GM23338 (cell line): Measurements from ENCODE around the gene ARMC9. TPM values are rescaled to one million over a fixed set of nuclear protein-coding genes. Genes with fewer than 3 reads are reported as not detected.
"Not testable (repeated sequence)": the region's sequence is repeated elsewhere in the genome, so short reads cannot be mapped to it uniquely, and the experiment has no call there.

ENCODE experiments used
- ATAC-seq: fragments of 200-7000 bp; cut with Tn5 transposase; 3 replicates; pipeline ENCODE4 v1.9.1; 2020
- DNase-seq: peaks from one replicate; pipeline ENCODE4 v3.0.0-alpha.2; 2015; ENCODE audit warnings: low spot score
- H2AFZ ChIP-seq: fragments of 200-600 bp; sonication (generic); 2 replicates; pipeline ENCODE4 v1.8.0; 2016; ENCODE audit warnings: antibody characterized with exemption, mild to moderate bottlenecking, moderate library complexity
- H3F3A ChIP-seq: fragments of 200-600 bp; sonication (generic); replicated peaks from 2 replicates; pipeline ENCODE4 v1.8.0; 2017; ENCODE audit warnings: antibody characterized with exemption, mixed run types, low read depth
- H3K27ac ChIP-seq: fragments of 200-600 bp; sonication (generic); 2 replicates; pipeline ENCODE4 v1.6.1; 2016; ENCODE audit warnings: low read depth
- H3K27me3 ChIP-seq: fragments of 200-600 bp; sonication (generic); 2 replicates; pipeline ENCODE4 v1.8.0; 2016; ENCODE audit warnings: mild to moderate bottlenecking, mixed run types, moderate library complexity; ENCODE audit not compliant: insufficient read depth
- H3K36me3 ChIP-seq: fragments of 200-600 bp; sonication (generic); 2 replicates; pipeline ENCODE4 v1.8.0; 2016; ENCODE audit warnings: mild to moderate bottlenecking; ENCODE audit not compliant: insufficient read depth
- H3K4me1 ChIP-seq: fragments of 200-600 bp; sonication (generic); 2 replicates; pipeline ENCODE4 v1.8.0; 2016; ENCODE audit warnings: mild to moderate bottlenecking, moderate library complexity; ENCODE audit not compliant: insufficient read depth
- H3K4me2 ChIP-seq: fragments of 200-600 bp; sonication (generic); 2 replicates; pipeline ENCODE4 v1.7.1; 2017; ENCODE audit warnings: mixed run types
- H3K4me3 ChIP-seq: fragments of 200-600 bp; sonication (generic); 2 replicates; pipeline ENCODE4 v1.6.1; 2016; ENCODE audit warnings: mixed run types
- H3K79me2 ChIP-seq: fragments of 200-600 bp; sonication (generic); replicated peaks from 2 replicates; pipeline ENCODE4 v1.8.0; 2017; ENCODE audit warnings: mild to moderate bottlenecking; ENCODE audit not compliant: insufficient read depth
- H3K9me2 ChIP-seq: fragments of 200-600 bp; sonication (generic); 2 replicates; pipeline ENCODE4 v1.8.0; 2017; ENCODE audit not compliant: insufficient read depth
- H4K20me1 ChIP-seq: fragments of 200-600 bp; sonication (generic); replicated peaks from 2 replicates; pipeline ENCODE4 v1.8.0; 2017; ENCODE audit warnings: mild to moderate bottlenecking; ENCODE audit not compliant: insufficient read depth
- H3K27ac Mint-ChIP-seq: 2 replicates; pipeline ENCODE4 v1.8.0; 2020; ENCODE audit warnings: inconsistent platforms, mild to moderate bottlenecking, moderate library complexity, mixed read lengths
- H3K27me3 Mint-ChIP-seq: 3 replicates; pipeline ENCODE4 v1.8.0; 2022; ENCODE audit warnings: low read depth, mild to moderate bottlenecking, moderate library complexity, mixed read lengths, inconsistent platforms; ENCODE audit not compliant: insufficient read depth, poor library complexity
- H3K36me3 Mint-ChIP-seq: 3 replicates; pipeline ENCODE4 v1.8.0; 2021; ENCODE audit warnings: low read depth, mild to moderate bottlenecking, inconsistent platforms, moderate library complexity, mixed read lengths
- H3K4me1 Mint-ChIP-seq: 3 replicates; pipeline ENCODE4 v1.8.0; 2020; ENCODE audit warnings: mild to moderate bottlenecking, inconsistent platforms, mixed read lengths
- H3K4me3 Mint-ChIP-seq: 3 replicates; pipeline ENCODE4 v1.8.0; 2021; ENCODE audit warnings: moderate library complexity, mild to moderate bottlenecking, inconsistent platforms, mixed read lengths
- H3K9me3 Mint-ChIP-seq: 3 replicates; pipeline ENCODE4 v1.8.0; 2020; ENCODE audit warnings: moderate library complexity, mild to moderate bottlenecking, inconsistent platforms, mixed read lengths
- CTCF ChIP-seq, 2 experiments: fragments of 200-600 bp in 1 of 2; sonication (generic) in 1 of 2; conservative IDR thresholded peaks; 2 replicates each; pipeline versions ENCODE4 v1.5.1 to v1.6.1; 2016 to 2017; ENCODE audit warnings: antibody characterized with exemption in 2 of 2, low read depth in 2 of 2, mild to moderate bottlenecking in 2 of 2, moderate library complexity in 1 of 2
- ETS1 ChIP-seq: IDR thresholded peaks from 2 replicates; pipeline ENCODE4 v1.6.1; 2016; ENCODE audit warnings: antibody characterized with exemption
- EZH2 ChIP-seq: fragments of 200-600 bp; sonication (generic); IDR thresholded peaks from one replicate; pipeline ENCODE4 v1.8.0; 2017; ENCODE audit warnings: antibody characterized with exemption, mild to moderate bottlenecking, low read depth; ENCODE audit not compliant: unreplicated experiment
- NANOG ChIP-seq: IDR thresholded peaks from 2 replicates; pipeline ENCODE4 v1.6.1; 2016; ENCODE audit warnings: antibody characterized with exemption, borderline replicate concordance
- POLR2AphosphoS5 ChIP-seq: IDR thresholded peaks from 2 replicates; pipeline ENCODE4 v1.6.1; 2016; ENCODE audit warnings: antibody characterized with exemption, low read depth
- REST ChIP-seq: IDR thresholded peaks from one replicate; pipeline ENCODE4 v1.6.1; 2018; ENCODE audit warnings: antibody characterized with exemption; ENCODE audit not compliant: unreplicated experiment
- STAT1 ChIP-seq: IDR thresholded peaks from one replicate; pipeline ENCODE4 v1.6.1; 2016; ENCODE audit warnings: antibody characterized with exemption; ENCODE audit not compliant: unreplicated experiment
- ZNF331 ChIP-seq: fragments of 250-450 bp; sonication (Bioruptor Pico); IDR thresholded peaks from 2 replicates; pipeline ENCODE4 v1.5.0; 2020; ENCODE audit warnings: low read depth, mild to moderate bottlenecking, moderate library complexity
- ZNF462 ChIP-seq: fragments of 250-450 bp; sonication (Bioruptor Pico); IDR thresholded peaks from 2 replicates; pipeline ENCODE4 v1.5.0; 2020; ENCODE audit warnings: mild to moderate bottlenecking, moderate library complexity
- polyA plus RNA-seq: library from polyadenylated mRNA; unstranded; fragments of >200 nt; fragmentation: Nextera tagmentation; extraction: Ambion mirVana; gene quantifications from 2 replicates; pipeline ENCODE4 v1.2.1, GENCODE V29; 2016
- total RNA-seq: library from RNA; depleted of rRNA; stranded (reverse); fragments of >200 nt; shearing (Covaris generic); gene quantifications from 2 replicates; pipeline ENCODE4 v1.2.3, GENCODE V29; 2014

ARMC9 gene
- total and polyA plus RNA-seq, 2 experiments from 2014 or later: 29.2 to 56.0 TPM

- H3F3A ChIP-seq, H3K27me3 Mint-ChIP-seq, H3K27ac ChIP-seq, H3K4me3 Mint-ChIP-seq, H3K9me3 Mint-ChIP-seq, H3K36me3 Mint-ChIP-seq, H3K4me1 ChIP-seq, DNase-seq, H3K4me3 ChIP-seq, H3K27ac Mint-ChIP-seq, H3K9me2 ChIP-seq, H3K27me3 ChIP-seq, H2AFZ ChIP-seq, ATAC-seq, H3K79me2 ChIP-seq, H3K36me3 ChIP-seq, H4K20me1 ChIP-seq, H3K4me2 ChIP-seq: not testable (repeated sequence)
- peaks cover 12% of the 10 kb centered on the region for H3K4me1 Mint-ChIP-seq
- TF ChIP-seq CTCF (conservative IDR thresholded peaks at IDR 0.05; ENCODE audit: low read depth in 2 of 2): peak; percentile 25 to 50; a peak in 2 of 4 replicates
These were observed 105.8 kb downstream of the ARMC9 start for GRCh38 chr2:231304259-231304658.

- no peak overlapping the region for H3K4me3 ChIP-seq
- H2AFZ ChIP-seq: no peak overlapping the region
- H3K36me3 ChIP-seq: no peaks in the 10 kb centered on the region
- no peaks in the 10 kb centered on the region for H3K4me1 ChIP-seq
- Mint-ChIP-seq H3K27me3 (peaks cover 3% of the 10 kb centered on the region), H3K36me3 (no peaks in the 10 kb centered on the region), H3K27ac (no peak overlapping the region), H3K4me1 (peaks cover 8% of the 10 kb centered on the region), H3K4me3 (no peak overlapping the region), H3K9me3 (no peaks in the 10 kb centered on the region)
- no peaks in the 10 kb centered on the region for H3K9me2 ChIP-seq
- no peaks in the 10 kb centered on the region for H3K27me3 ChIP-seq
- TF ChIP-seq ETS1 (no peak), ZNF331 (CRISPR knock-in tag) (no peak), STAT1 (no peak), REST (no peak), POLR2AphosphoS5 (no peak), NANOG (no peak), EZH2 (no peak), ZNF462 (CRISPR knock-in tag) (no peak)
- DNase-seq (no peak), ATAC-seq (no peak)
- H3K79me2 ChIP-seq: no peaks in the 10 kb centered on the region
- H3K4me2 ChIP-seq: no peak overlapping the region
- H4K20me1 ChIP-seq: no peaks in the 10 kb centered on the region
- H3F3A ChIP-seq: 0 out of 2 replicates have a peak, but pooled peaks cover 3% of the 10 kb centered on the region
- no peak overlapping the region for H3K27ac ChIP-seq
These were observed 106.8 kb downstream of the ARMC9 start for GRCh38 chr2:231305221-231305620.
